Activated T-helper 2 cell treated with anti-CD3 and anti-CD28 coated beads, Interferon-gamma antibody, Interleukin-2, Interleukin-4, amounts not matched to agents 10 μg/mL and 5 μg/mL and 100 μg/mL, durations not matched to agents 14 hours and 24 hours and 36 hours (primary cell): ENCODE measurements around the gene MUCL1. TPM values are rescaled to one million over a fixed set of nuclear protein-coding genes. Genes with fewer than 3 reads are reported as not detected.

Source experiments
- DNase-seq: peaks from one replicate; pipeline ENCODE4 v3.0.0; 2021; ENCODE audit warnings: low spot score
- H3K27ac Mint-ChIP-seq: one replicate; pipeline ENCODE4 v1.8.0; 2021; ENCODE audit warnings: mixed read lengths
- H3K27me3 Mint-ChIP-seq: one replicate; pipeline ENCODE4 v1.8.0; 2021; ENCODE audit warnings: low read depth, mixed read lengths
- H3K36me3 Mint-ChIP-seq: one replicate; pipeline ENCODE4 v1.8.0; 2021; ENCODE audit warnings: low read depth, mixed read lengths
- H3K4me1 Mint-ChIP-seq: one replicate; pipeline ENCODE4 v1.8.0; 2021; ENCODE audit warnings: low read depth, mixed read lengths
- H3K4me3 Mint-ChIP-seq: one replicate; pipeline ENCODE4 v1.8.0; 2021; ENCODE audit warnings: low read depth, mild to moderate bottlenecking, moderate library complexity, mixed read lengths
- H3K9me3 Mint-ChIP-seq: one replicate; pipeline ENCODE4 v1.8.0; 2021; ENCODE audit warnings: mixed read lengths
- intact Hi-C: fragments of 100-400 bp; cut with micrococcal nuclease; formaldehyde crosslinking; loops from one replicate; pipeline ENCODE4 v1.15.1; 2023
- total RNA-seq: library from RNA; stranded (reverse); gene quantifications from 2 replicates; pipeline ENCODE4 v1.2.3, GENCODE V29; 2022

Gene MUCL1, protein sequence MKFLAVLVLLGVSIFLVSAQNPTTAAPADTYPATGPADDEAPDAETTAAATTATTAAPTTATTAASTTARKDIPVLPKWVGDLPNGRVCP
- 0.51 TPM in 1 of 2 replicates, not detected in the other for total RNA-seq

DNA sequence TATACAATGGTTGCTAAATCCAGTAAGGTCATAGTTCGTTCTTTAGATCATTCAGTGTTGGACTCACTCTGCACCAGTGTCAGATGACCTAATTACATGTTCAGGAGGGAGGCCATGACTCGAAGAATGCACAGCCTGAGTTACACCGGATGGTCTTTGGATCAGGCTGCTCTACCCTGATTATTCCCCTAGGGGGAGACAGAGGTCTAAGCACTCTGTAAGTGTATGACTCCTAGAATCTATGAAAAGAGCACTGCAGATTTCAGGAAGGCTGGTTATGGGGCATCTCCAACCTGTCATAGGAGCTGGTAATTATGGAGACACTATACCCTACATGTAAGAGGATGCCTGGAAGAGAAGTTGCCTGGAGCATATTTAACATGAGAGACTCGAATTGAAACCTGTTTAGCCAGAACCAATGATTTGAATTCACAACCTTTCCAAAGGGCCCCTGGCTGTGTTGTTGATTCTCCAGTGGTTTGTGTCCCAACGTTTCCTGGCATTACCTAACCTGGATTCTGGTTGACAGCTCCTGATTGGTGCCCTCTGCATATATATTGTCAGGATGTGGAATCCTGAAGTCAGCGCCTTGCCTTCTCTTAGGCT, at the start of gene MUCL1:
MUCL1 (plus strand) TSS at position 584 of the 606 bp plus-strand sequence. CDS start 67 bp downstream, outside the sequence.
- DNase-seq: peak; percentile 55
- H3K9me3 Mint-ChIP-seq: no peaks in the 10 kb centered on the region
- H3K27me3 Mint-ChIP-seq: peaks cover 5% of the 10 kb centered on the region
- H3K4me3 Mint-ChIP-seq: no peak within 1 kb of the TSS
- intact Hi-C loops: loop anchor here (1.0 to 5.0 kb wide), 4 partner anchors 81 to 218 kb away; no protein-coding TSS in a partner anchor
- H3K27ac Mint-ChIP-seq: no peak within 1 kb of the TSS
- peaks cover 30% of the 10 kb centered on the region for H3K4me1 Mint-ChIP-seq
- no peaks in the 10 kb centered on the region for H3K36me3 Mint-ChIP-seq

DNA sequence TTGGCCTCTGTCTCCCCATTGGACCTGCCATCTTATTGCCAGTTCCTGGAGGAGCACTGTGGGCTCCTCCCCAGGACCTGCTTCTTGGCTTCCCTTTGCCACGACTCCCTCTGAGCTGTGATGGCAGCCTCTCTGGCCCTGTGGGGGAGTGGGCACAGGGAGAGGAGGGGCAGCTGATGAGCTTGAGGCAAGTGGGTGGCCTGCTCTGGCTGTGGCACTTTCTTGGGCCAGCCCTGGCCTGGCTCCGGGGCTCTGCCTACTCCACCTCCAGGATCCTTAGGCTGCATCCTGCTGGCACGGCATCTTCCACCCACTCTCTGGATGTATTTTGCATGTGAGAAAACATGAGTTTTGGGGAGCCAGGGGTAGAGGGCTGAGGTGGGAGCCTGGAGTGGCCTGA, 32.6 kb upstream of the MUCL1 start:
- no peaks in the 10 kb centered on the region for H3K4me1 Mint-ChIP-seq
- H3K27me3 Mint-ChIP-seq: no peaks in the 10 kb centered on the region
- DNase-seq: no peak
- H3K36me3 Mint-ChIP-seq: no peaks in the 10 kb centered on the region
- intact Hi-C loops: no loop called here
- no peak overlapping the region for H3K27ac Mint-ChIP-seq
- no peak overlapping the region for H3K4me3 Mint-ChIP-seq
- H3K9me3 Mint-ChIP-seq: no peaks in the 10 kb centered on the region

DNA sequence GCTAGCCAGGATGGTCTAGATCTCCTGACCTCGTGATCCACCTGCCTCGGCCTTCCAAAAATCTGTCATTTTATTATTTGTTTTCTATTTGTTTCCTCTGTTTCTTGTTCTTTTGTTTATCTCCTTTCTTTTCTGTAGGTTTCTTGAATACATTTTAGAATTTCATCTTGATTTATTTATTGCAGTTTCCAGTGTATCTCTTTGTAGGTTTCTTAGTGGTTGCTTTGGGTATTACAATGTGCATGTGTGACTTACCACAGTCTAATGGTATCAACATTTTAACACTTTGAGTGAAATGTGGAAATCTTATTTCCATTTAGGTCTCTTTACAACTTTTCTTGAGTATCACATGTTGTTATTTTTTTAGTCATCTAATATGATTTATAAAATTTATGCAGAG, 29.9 kb upstream of the MUCL1 start:
- no peaks in the 10 kb centered on the region for H3K27me3 Mint-ChIP-seq
- H3K9me3 Mint-ChIP-seq: no peaks in the 10 kb centered on the region
- DNase-seq: no peak
- no peak overlapping the region for H3K27ac Mint-ChIP-seq
- no peaks in the 10 kb centered on the region for H3K4me1 Mint-ChIP-seq
- H3K4me3 Mint-ChIP-seq: no peak overlapping the region
- intact Hi-C loops: no loop called here
- no peaks in the 10 kb centered on the region for H3K36me3 Mint-ChIP-seq

DNA sequence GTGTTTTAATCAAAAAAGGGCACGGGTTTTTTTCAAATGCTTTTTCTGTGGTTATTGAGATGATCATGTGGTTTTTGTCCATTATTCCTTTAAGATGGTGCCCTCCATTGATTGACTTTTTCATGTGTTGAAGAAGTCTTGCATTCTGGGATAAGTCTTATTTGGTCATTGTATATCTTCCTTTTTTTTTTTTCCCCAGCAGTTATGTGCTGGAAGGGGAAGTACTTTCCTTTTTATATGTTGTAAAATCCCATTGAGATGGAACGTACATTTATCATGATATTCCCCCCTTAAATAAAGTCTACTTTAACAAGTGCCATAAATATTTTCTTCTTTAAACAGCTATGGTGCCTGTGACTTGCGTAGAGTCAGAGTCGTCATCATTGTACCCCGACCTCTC, 24.8 kb upstream of the MUCL1 start:
- intact Hi-C loops: no loop called here
- no peak for DNase-seq
- H3K4me1 Mint-ChIP-seq: no peaks in the 10 kb centered on the region
- peaks cover 10% of the 10 kb centered on the region for H3K27me3 Mint-ChIP-seq
- no peak overlapping the region for H3K27ac Mint-ChIP-seq
- no peaks in the 10 kb centered on the region for H3K9me3 Mint-ChIP-seq
- H3K4me3 Mint-ChIP-seq: no peak overlapping the region
- no peaks in the 10 kb centered on the region for H3K36me3 Mint-ChIP-seq

DNA sequence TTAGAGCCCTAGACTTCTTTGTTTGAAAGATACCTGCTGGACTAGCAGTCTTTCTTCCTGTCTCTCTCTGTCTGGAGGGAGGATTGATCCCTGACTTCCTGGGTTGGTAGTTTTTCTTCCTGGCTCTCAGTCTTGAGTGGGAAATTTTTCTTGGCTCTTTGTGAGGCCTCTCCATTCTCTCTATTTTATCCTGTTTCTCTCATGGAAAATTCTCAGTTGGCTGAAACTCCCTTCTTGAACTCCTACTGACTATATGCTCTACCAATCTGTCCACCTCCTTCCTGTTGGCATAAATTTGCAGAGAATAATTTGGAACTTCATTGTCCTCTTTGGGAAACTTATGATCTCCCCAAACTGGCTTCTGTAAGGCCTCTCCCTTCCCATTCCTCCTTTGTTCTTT, 24.1 kb upstream of the MUCL1 start:
- Mint-ChIP-seq H3K36me3 (no peaks in the 10 kb centered on the region), H3K9me3 (no peaks in the 10 kb centered on the region), H3K27ac (no peak overlapping the region), H3K4me1 (no peaks in the 10 kb centered on the region), H3K4me3 (no peak overlapping the region), H3K27me3 (peaks cover 10% of the 10 kb centered on the region)
- no peak for DNase-seq
- intact Hi-C loops: no loop called here

DNA sequence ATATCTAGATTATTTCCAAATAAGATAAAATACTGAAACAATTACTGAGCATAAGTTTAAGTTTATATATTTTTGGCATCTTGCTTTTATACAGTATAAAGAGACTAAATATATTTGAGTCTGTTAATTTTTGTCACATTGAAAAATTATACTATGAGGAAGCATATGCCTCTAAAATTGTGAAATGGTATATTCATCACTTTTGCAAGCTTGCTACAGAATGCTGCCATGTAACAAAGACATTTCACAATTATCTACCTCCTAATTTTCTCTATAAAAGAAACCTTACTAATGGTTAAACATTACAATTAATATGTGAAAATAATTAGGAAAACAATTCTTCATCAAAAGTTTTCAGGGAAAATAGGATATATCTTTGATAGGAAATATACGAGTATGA, 22.7 kb upstream of the MUCL1 start:
- peaks cover 17% of the 10 kb centered on the region for H3K27me3 Mint-ChIP-seq
- H3K27ac Mint-ChIP-seq: no peak overlapping the region
- intact Hi-C loops: no loop called here
- no peak overlapping the region for H3K4me3 Mint-ChIP-seq
- H3K36me3 Mint-ChIP-seq: no peaks in the 10 kb centered on the region
- H3K9me3 Mint-ChIP-seq: no peaks in the 10 kb centered on the region
- no peak for DNase-seq
- H3K4me1 Mint-ChIP-seq: no peaks in the 10 kb centered on the region

DNA sequence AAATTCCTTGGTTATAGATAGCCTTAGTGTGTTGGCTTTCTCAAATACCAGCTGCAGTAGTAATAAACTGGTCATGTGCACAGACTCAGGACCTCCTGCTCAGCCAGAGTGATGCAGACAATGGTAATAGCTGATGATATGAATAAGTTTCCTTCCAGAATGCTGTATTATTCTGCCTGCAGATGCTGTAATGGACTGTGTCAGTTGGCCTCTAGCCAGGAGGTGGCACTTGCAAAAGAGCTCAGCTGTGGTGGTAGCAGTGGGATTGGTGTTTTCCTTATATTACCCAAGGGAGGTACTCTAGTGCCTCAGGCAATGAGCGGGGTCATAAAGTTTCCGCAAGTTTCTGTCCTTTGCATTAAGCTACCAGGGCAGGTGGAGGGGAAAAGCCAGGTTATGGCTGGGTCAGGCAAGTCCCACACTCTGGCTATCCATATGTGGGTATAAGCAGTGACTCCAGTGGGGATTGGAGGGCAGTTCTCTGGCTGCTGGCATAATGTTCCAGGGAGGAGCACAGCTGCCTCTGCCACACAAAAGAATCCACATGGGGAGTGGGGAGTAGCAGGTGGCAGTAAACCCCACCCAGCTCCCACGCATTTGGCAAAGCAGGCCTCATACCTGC, 14.0 kb upstream of the MUCL1 start:
- Mint-ChIP-seq H3K9me3 (peaks cover 7% of the 10 kb centered on the region), H3K4me3 (no peak overlapping the region), H3K4me1 (no peaks in the 10 kb centered on the region), H3K36me3 (no peaks in the 10 kb centered on the region), H3K27me3 (peaks cover 23% of the 10 kb centered on the region), H3K27ac (no peak overlapping the region)
- intact Hi-C loops: no loop called here
- DNase-seq: no peak

DNA sequence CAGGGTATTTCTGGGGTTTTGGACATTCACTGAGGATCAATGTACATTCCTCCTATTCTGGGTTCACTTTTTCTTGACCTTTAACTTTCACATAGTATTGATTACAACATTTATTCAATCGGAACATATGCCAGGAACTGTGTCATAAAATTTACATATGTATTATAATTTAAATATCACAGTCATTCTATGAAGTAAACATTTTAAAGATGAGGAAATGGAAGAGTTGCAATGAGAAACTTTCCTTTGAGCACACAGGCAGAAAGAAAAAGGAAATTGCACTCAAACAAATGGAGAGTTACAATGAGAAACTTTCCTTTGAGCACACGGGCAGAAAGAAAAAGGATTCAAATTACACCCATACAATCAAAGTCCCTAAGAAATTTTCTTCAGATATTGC, 3.1 kb downstream of the MUCL1 start:
- H3K27me3 Mint-ChIP-seq: peaks cover 15% of the 10 kb centered on the region
- intact Hi-C loops: no loop called here
- peaks cover 36% of the 10 kb centered on the region for H3K4me1 Mint-ChIP-seq
- H3K4me3 Mint-ChIP-seq: no peak overlapping the region
- DNase-seq: no peak
- H3K9me3 Mint-ChIP-seq: peaks cover 6% of the 10 kb centered on the region
- no peak overlapping the region for H3K27ac Mint-ChIP-seq
- H3K36me3 Mint-ChIP-seq: no peaks in the 10 kb centered on the region

DNA sequence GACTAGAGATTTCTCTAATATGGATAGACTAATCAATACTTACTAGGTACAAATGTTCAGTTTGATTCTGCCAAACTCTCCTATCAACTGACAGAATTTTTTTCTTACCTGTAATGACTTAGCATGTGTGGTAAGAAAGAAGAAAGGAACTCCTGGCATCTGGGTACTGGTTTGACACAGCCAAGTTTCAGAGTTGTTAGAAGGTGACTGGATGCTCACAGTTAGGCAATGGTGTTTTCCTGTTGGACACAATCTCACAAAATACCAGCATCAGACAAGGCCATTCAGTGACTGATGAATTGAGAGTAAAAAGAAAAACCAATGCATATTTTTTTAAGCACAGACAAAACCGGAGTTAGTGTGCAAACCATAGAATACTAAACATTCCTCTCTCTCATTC, 4.2 kb downstream of the MUCL1 start:
- peaks cover 34% of the 10 kb centered on the region for H3K4me1 Mint-ChIP-seq
- intact Hi-C loops: no loop called here
- H3K36me3 Mint-ChIP-seq: no peaks in the 10 kb centered on the region
- H3K4me3 Mint-ChIP-seq: no peak overlapping the region
- H3K9me3 Mint-ChIP-seq: peaks cover 8% of the 10 kb centered on the region
- no peak overlapping the region for H3K27ac Mint-ChIP-seq
- DNase-seq: no peak
- H3K27me3 Mint-ChIP-seq: peaks cover 15% of the 10 kb centered on the region

DNA sequence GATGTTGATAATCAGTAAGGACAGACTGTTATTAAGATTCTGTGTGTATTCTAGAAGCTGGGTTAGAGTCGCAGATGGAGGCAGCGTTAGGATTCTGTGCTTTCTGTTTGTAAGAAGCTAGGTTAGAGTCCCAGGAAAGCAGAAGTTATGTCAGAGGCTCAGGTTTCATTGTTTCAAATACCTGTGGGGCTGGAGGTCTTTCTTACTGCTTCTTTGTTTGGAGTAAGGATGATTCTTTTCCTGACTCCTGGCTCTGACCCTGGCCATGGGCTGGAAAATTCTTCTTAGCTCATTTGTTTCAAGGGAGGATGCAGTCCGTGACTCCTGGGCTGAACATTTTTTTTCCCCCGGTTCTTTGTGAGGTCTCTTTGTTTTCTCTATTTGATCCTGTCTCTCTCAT, 5.2 kb downstream of the MUCL1 start:
- peaks cover 17% of the 10 kb centered on the region for H3K27me3 Mint-ChIP-seq
- H3K27ac Mint-ChIP-seq: no peak overlapping the region
- H3K9me3 Mint-ChIP-seq: peaks cover 8% of the 10 kb centered on the region
- H3K4me3 Mint-ChIP-seq: no peak overlapping the region
- intact Hi-C loops: no loop called here
- H3K4me1 Mint-ChIP-seq: peaks cover 33% of the 10 kb centered on the region
- no peaks in the 10 kb centered on the region for H3K36me3 Mint-ChIP-seq
- DNase-seq: no peak

DNA sequence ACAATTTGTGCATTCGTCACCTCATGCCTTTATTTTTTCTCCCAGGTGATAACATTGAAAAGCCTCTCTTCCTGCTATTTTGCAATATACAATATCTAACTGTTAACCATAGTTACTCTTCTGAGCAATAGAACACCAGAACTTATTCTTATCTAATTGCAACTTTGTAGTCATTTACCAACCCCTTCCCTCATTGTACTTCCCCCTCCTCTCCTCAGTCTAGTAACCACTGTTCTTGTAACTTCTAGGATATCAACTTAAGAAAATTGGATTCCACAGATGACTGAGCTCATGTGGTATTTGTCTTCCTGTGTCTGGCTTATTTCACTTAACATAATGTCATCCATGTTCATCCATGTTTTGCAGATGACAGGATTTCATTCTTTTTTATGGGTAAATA, 7.6 kb downstream of the MUCL1 start:
- intact Hi-C loops: loop anchor here (5.0 kb wide), 1 partner anchor 115 kb away; no protein-coding TSS in a partner anchor
- no peaks in the 10 kb centered on the region for H3K36me3 Mint-ChIP-seq

DNA sequence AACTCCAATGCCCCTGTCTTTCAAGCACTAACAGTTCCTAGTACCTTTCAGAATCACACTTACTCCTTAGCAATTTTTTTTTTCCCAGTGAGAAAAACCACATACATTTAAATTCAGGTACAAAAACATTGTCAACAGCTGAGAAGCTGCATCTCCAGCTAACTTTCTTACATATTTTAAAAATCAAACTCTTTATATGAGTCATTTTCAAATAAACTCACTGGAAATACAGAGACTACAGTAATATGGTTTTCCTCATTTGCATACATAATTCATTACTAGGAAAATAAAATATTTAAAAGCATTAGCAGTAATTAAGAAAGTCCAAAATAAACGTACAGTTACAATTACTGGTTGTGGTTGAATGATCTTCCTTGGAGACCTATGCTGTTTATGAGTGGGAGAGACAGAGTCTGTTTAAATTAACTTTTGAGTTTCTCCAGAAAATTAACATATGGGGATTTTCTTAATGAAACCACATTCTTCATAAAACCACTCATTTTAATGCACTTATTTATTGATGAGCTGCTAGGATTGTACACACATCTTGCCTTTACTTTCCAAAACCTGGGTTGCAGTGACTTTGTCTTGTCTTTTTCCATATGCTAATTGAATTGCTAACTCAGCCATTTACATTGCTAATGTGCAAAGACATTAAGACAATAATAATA, 9.8 kb downstream of the MUCL1 start:
- H3K27ac Mint-ChIP-seq: no peak overlapping the region
- no peak for DNase-seq
- intact Hi-C loops: loop anchor here (2.0 to 5.0 kb wide), 2 partner anchors 71 to 113 kb away; no protein-coding TSS in a partner anchor
- no peak overlapping the region for H3K4me3 Mint-ChIP-seq
- peaks cover 13% of the 10 kb centered on the region for H3K4me1 Mint-ChIP-seq
- H3K36me3 Mint-ChIP-seq: no peaks in the 10 kb centered on the region
- peaks cover 8% of the 10 kb centered on the region for H3K9me3 Mint-ChIP-seq
- H3K27me3 Mint-ChIP-seq: peaks cover 40% of the 10 kb centered on the region

More for the DNA sequence above, 7.6 kb downstream of the MUCL1 start:
- peaks cover 8% of the 10 kb centered on the region for H3K9me3 Mint-ChIP-seq
- peaks cover 28% of the 10 kb centered on the region for H3K27me3 Mint-ChIP-seq
- no peak for DNase-seq
- H3K4me3 Mint-ChIP-seq: no peak overlapping the region
- H3K27ac Mint-ChIP-seq: no peak overlapping the region
- H3K4me1 Mint-ChIP-seq: peaks cover 23% of the 10 kb centered on the region
